SJSA1 (cell line): ENCODE results near the gene ANXA8L1. TPM values are rescaled to one million over a fixed set of nuclear protein-coding genes. Genes with fewer than 3 reads are reported as not detected.
"Not testable (repeated sequence)": the region's sequence is repeated elsewhere in the genome, so short reads cannot be mapped to it uniquely, and the experiment has no call there.

Experiments used
- DNase-seq, 2 experiments: peaks; one replicate each; pipeline ENCODE4 v3.0.0-alpha.2; 2015 to 2020; ENCODE audit warnings: low spot score in 2 of 2, low read depth in 1 of 2
- H3K27ac ChIP-seq: fragments of 250-450 bp; sonication (Bioruptor Pico); 2 replicates; pipeline ENCODE4 v1.5.1; 2020; ENCODE audit warnings: mild to moderate bottlenecking, moderate library complexity
- H3K27me3 ChIP-seq: fragments of 250-450 bp; sonication (Bioruptor Pico); replicated peaks from 2 replicates; pipeline ENCODE4 v1.5.1; 2020; ENCODE audit warnings: mild to moderate bottlenecking, moderate library complexity
- H3K36me3 ChIP-seq: fragments of 250-450 bp; sonication (Bioruptor Pico); 2 replicates; pipeline ENCODE4 v1.5.1; 2020; ENCODE audit warnings: mild to moderate bottlenecking
- H3K4me1 ChIP-seq: fragments of 250-450 bp; sonication (Bioruptor Pico); replicated peaks from 2 replicates; pipeline ENCODE4 v1.6.1; 2021; ENCODE audit warnings: mild to moderate bottlenecking
- H3K4me3 ChIP-seq: fragments of 250-450 bp; sonication (Bioruptor Pico); 2 replicates; pipeline ENCODE4 v1.5.1; 2020; ENCODE audit warnings: mild to moderate bottlenecking
- H3K9me3 ChIP-seq: fragments of 250-450 bp; sonication (Bioruptor Pico); replicated peaks from 2 replicates; pipeline ENCODE4 v1.5.1; 2020; ENCODE audit warnings: mild to moderate bottlenecking
- total RNA-seq: library from RNA; depleted of rRNA; stranded (reverse); fragments of >200 nt; shearing (Covaris generic); gene quantifications from 2 replicates; pipeline ENCODE4 v1.2.3, GENCODE V29; 2014

The ANXA8L1 gene
- total RNA-seq, 1 experiment from 2014 or later, result 0.16 TPM

- not testable (repeated sequence) for H3K27me3 ChIP-seq
Observed at GRCh38 chr10:46378108-46378507, 2.5 kb downstream of the ANXA8L1 start.

DNA sequence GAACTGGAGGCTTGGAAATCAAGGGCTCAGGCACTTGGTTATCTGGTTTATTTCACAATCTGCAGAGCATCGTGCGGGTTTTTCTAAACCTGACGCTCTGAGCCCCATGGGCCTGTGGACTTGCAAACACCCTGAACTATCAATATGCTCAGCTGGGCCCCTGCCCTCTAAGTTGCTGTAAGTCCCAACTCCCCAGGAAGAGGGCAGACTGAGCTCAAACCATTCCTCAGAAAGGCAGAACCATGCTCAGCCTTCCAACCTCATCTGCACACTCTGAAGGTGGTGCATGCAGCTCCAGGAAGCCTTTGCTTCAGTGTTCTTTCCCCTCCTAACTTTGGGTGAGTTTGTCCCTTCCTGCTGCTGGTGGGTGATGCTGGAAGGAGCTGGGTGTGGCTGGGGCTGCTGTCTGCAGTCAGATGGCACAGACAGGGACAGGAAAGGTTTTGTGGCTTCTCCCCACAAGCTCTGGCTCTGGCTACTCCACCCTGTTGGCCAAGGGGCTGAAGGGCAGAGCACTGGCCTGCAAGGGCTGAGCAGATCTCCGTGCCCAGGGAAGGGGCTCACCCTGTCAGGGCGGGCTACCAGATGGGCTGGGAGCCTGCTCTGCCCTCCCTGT, 3.8 kb downstream of the ANXA8L1 start:
- not testable (repeated sequence) for H3K9me3 ChIP-seq, H3K4me1 ChIP-seq, DNase-seq, H3K27ac ChIP-seq, H3K27me3 ChIP-seq, H3K36me3 ChIP-seq, H3K4me3 ChIP-seq

More at GRCh38 chr10:46378108-46378507, 2.5 kb downstream of the ANXA8L1 start:
- not testable (repeated sequence) for H3K27ac ChIP-seq, H3K9me3 ChIP-seq, H3K36me3 ChIP-seq, H3K4me1 ChIP-seq, DNase-seq, H3K4me3 ChIP-seq

- DNase-seq, result not testable (repeated sequence)
Observed at GRCh38 chr10:46385858-46386257, 10.3 kb downstream of the ANXA8L1 start.

GRCh38 chr10:46386694-46387093, 11.1 kb downstream of the ANXA8L1 start:
- not testable (repeated sequence) for H3K4me1 ChIP-seq, H3K27me3 ChIP-seq, H3K4me3 ChIP-seq

More at GRCh38 chr10:46385858-46386257, 10.3 kb downstream of the ANXA8L1 start:
- not testable (repeated sequence) for H3K27ac ChIP-seq, H3K27me3 ChIP-seq, H3K36me3 ChIP-seq, H3K4me1 ChIP-seq, H3K9me3 ChIP-seq, H3K4me3 ChIP-seq

GRCh38 chr10:46387309-46387902, 11.8 kb downstream of the ANXA8L1 start:
- H3K27ac ChIP-seq, H3K9me3 ChIP-seq, H3K4me3 ChIP-seq, DNase-seq, H3K36me3 ChIP-seq, H3K27me3 ChIP-seq, H3K4me1 ChIP-seq: not testable (repeated sequence)

More at GRCh38 chr10:46386694-46387093, 11.1 kb downstream of the ANXA8L1 start:
- not testable (repeated sequence) for H3K36me3 ChIP-seq, H3K9me3 ChIP-seq, H3K27ac ChIP-seq, DNase-seq

DNA sequence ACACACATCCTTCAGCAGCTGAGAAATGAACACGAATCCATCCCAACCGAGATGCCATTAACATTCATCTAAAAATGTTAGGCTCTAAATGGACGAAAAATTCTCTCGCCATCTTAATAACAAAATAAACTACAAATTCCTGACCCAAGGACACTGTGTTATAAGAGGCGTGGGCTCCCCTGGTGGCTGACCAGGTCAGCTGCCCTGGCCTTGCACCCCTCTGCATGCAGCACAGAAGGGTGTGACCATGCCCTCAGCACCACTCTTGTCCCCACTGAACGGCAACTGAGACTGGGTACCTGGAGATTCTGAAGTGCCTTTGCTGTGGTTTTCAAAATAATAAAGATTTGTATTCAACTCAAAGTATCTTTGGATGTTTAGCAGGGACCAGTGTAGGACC, 15.8 kb downstream of the ANXA8L1 start:
- not testable (repeated sequence) for H3K27me3 ChIP-seq, H3K4me3 ChIP-seq, H3K27ac ChIP-seq, DNase-seq, H3K9me3 ChIP-seq, H3K36me3 ChIP-seq, H3K4me1 ChIP-seq

GRCh38 chr10:46396441-46397279, 21.1 kb downstream of the ANXA8L1 start:
- peak overlapping the region; percentile 62 for H3K27ac ChIP-seq
- H3K27me3 ChIP-seq, H3K9me3 ChIP-seq, H3K4me1 ChIP-seq, H3K4me3 ChIP-seq, H3K36me3 ChIP-seq: not testable (repeated sequence)
- peak; percentile 54 to 59 for DNase-seq

- not testable (repeated sequence) for H3K27me3 ChIP-seq, H3K36me3 ChIP-seq, H3K27ac ChIP-seq, H3K9me3 ChIP-seq, H3K4me3 ChIP-seq, H3K4me1 ChIP-seq
- peak; percentile 30 to 49 for DNase-seq
Observed at GRCh38 chr10:46397767-46398166, 22.2 kb downstream of the ANXA8L1 start.

DNA sequence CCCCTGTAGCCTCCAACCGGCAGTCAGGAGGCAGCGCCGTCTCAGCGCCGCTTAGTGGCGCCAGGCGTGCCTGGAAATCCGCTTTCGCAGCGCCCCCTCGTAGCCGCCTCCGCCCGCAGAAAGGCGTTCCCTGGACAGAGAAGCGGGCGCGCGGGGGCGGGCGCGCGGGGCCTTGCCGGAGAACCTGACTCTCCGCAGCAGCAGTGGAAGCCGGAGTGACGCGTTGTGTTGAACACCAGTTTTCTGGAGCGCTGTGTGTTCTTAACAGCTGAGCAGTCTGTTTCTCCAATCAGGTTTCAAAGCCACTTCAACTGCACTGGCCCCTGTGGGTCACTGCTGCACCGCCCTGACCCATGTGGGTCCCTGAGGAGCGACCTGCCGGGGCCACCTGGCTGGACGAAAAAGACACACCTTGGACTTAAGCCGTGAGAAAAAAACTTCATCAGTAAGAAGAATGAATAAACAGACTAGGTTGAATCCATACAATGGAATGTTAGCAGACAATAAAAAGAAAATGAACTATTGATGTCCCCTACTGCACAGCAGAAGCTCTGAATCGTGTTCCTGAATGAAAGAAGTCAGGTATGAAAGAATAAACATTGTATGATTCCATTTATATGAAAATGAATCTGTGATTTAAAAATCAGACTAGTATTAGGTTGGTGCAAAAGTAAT, 22.8 kb downstream of the ANXA8L1 start:
- H3K27ac ChIP-seq, result peak overlapping the region; percentile 84

DNA sequence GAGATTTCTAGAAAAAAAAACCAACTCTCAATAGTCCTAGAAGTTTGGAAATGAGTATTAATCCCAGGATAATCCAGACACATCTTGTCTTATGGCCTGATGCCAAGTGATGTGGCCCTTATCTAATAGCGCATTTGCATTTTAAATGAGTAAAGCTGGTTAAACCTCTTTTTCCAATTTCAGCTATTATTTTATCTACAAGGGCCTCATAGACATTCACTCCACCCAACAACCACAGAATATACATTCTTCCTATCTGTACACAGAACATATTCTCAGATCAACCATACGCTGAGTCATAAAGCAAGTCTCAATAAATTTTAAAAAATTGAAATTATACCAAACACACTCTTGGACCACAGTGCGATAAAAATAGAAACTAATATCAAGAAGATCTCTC, 34.0 kb downstream of the ANXA8L1 start:
- not testable (repeated sequence) for DNase-seq, H3K27ac ChIP-seq, H3K27me3 ChIP-seq, H3K36me3 ChIP-seq, H3K9me3 ChIP-seq, H3K4me3 ChIP-seq, H3K4me1 ChIP-seq

More for the DNA sequence above, 22.8 kb downstream of the ANXA8L1 start:
- H3K4me1 ChIP-seq, H3K27me3 ChIP-seq, H3K36me3 ChIP-seq, H3K9me3 ChIP-seq: not testable (repeated sequence)
- H3K4me3 ChIP-seq, result peak overlapping the region; percentile 45
- DNase-seq, result peak; percentile 49 to 66

- H3K36me3 ChIP-seq, H3K9me3 ChIP-seq, H3K4me1 ChIP-seq, DNase-seq, H3K27ac ChIP-seq, H3K4me3 ChIP-seq, H3K27me3 ChIP-seq: not testable (repeated sequence)
Observed at GRCh38 chr10:46411123-46411522, 35.5 kb downstream of the ANXA8L1 start.

DNA sequence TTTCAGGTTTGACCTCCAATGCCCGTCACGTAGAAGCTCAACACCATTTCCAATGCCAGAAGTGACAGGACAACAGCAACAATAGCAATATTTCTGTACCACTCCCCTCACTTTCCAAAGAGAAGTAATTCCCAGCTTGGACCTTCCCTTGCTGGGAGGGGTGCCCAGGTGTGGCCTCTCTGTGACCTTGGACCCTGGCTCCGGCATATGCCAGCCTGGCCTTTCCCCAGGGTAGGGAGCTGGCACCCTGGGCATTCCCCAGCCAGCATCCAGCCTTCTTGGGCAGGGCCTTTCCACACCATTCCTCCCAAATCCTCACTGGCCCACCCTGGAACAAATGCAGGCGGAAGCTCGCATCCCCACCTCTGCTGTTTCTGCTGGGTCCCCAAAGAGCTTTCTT, 37.1 kb downstream of the ANXA8L1 start:
- H3K4me1 ChIP-seq, H3K27ac ChIP-seq, H3K36me3 ChIP-seq, DNase-seq, H3K4me3 ChIP-seq, H3K9me3 ChIP-seq, H3K27me3 ChIP-seq: not testable (repeated sequence)

GRCh38 chr10:46415291-46415690, 39.7 kb downstream of the ANXA8L1 start:
- H3K9me3 ChIP-seq, H3K36me3 ChIP-seq, H3K4me3 ChIP-seq, H3K27me3 ChIP-seq, H3K4me1 ChIP-seq, H3K27ac ChIP-seq, DNase-seq: not testable (repeated sequence)

DNA sequence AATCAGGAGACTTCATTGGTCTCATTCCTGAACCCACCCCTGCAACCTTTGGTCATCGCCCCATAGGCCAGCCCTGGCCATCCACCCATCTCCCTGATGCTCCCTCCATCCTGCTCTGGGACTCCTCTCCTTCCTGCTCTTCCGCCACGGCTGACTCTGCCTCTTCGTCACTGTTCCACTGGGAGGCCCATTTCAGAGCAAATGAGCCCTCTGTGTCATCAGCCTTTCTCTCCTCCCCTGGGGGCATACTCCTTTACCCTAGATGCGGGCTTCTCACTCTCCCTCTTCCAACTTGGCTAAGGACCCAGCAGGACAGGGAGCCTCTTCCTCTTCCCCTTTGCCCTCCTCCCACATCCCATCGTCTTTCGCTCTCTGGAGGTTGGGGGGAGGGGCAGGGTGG, 42.7 kb downstream of the ANXA8L1 start:
- H3K9me3 ChIP-seq, result not testable (repeated sequence)

More for the DNA sequence above, 42.7 kb downstream of the ANXA8L1 start:
- not testable (repeated sequence) for H3K27me3 ChIP-seq, H3K4me1 ChIP-seq, H3K4me3 ChIP-seq, DNase-seq, H3K27ac ChIP-seq, H3K36me3 ChIP-seq
